Measurements from ENCODE around the gene CCN2.

Gene CCN2

DNA sequence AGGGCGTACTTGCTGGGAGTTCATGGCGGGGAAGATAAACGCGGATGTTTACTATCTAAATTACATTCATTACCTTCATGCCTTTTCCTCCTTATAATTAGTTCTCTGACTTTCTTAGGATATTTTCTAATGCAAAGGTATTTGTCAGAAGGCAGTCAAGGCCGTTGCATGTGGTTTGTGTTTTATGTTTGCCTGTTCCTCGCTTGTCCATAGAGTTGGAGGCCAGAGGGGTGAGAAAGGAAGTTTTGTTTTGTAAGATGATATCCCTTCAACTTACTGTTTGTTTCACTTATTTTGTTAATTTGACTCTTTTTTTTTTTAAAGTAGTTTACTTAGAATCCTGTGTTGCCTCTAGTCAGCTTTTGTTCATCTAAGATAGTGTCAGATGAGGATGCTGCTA lies 4.0 kb upstream of the CCN2 start:
- no peak for DNase-seq
- intact Hi-C loops (cut with DNase I; ENCODE audit: low total_unique reads) = no loop called here
- H3K4me3 ChIP-seq = peak overlapping the region; percentile 13 to 22
- H3K27ac ChIP-seq = peak overlapping the region; percentile 62 to 94
- peaks cover 0 to 40% (median 23%) of the 10 kb centered on the region in 4 donors for H3K4me1 ChIP-seq
- peaks cover 0 to 5% (median 0%) of the 10 kb centered on the region in 3 donors for H3K36me3 ChIP-seq
- H3K9me3 ChIP-seq = no peaks in the 10 kb centered on the region
- TF ChIP-seq, protein P1, sequence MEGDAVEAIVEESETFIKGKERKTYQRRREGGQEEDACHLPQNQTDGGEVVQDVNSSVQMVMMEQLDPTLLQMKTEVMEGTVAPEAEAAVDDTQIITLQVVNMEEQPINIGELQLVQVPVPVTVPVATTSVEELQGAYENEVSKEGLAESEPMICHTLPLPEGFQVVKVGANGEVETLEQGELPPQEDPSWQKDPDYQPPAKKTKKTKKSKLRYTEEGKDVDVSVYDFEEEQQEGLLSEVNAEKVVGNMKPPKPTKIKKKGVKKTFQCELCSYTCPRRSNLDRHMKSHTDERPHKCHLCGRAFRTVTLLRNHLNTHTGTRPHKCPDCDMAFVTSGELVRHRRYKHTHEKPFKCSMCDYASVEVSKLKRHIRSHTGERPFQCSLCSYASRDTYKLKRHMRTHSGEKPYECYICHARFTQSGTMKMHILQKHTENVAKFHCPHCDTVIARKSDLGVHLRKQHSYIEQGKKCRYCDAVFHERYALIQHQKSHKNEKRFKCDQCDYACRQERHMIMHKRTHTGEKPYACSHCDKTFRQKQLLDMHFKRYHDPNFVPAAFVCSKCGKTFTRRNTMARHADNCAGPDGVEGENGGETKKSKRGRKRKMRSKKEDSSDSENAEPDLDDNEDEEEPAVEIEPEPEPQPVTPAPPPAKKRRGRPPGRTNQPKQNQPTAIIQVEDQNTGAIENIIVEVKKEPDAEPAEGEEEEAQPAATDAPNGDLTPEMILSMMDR (IDR thresholded peaks at IDR 0.05) = no peak
- no peaks in the 10 kb centered on the region for H3K27me3 ChIP-seq

DNA sequence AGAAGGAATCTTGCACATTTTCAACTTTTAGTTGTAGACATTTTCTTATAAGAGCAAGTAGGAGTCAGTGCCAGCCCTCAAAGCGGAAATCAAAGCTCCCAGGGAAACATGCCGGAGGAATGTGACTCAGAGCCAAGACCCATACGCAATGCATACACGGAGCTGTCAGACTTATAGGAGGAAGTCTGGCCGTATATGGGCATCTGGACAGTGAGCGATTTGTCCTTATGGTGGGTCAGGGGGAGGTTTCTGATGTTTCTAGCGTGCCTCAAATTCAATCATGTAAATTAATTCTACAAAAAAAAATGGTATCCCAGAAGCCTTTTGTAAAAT lies 3.6 kb upstream of the CCN2 start:
- H3K4me1 ChIP-seq = peaks cover 0 to 40% (median 24%) of the 10 kb centered on the region in 4 donors
- no peaks in the 10 kb centered on the region for H3K27me3 ChIP-seq
- DNase-seq = peak in 1 of 2 donors; percentile 70
- intact Hi-C loops (cut with DNase I; ENCODE audit: low total_unique reads) = loop anchor here (5.0 kb wide), 1 partner anchor 178 kb away; no protein-coding TSS in a partner anchor
- H3K27ac ChIP-seq = peak overlapping the region; percentile 62 to 94
- no peaks in the 10 kb centered on the region for H3K9me3 ChIP-seq
- H3K4me3 ChIP-seq = peak overlapping the region; percentile 13 to 22
- TF ChIP-seq, protein P1 (IDR thresholded peaks at IDR 0.05) = no peak
- H3K36me3 ChIP-seq = peaks cover 0 to 6% (median 0%) of the 10 kb centered on the region in 3 donors

DNA sequence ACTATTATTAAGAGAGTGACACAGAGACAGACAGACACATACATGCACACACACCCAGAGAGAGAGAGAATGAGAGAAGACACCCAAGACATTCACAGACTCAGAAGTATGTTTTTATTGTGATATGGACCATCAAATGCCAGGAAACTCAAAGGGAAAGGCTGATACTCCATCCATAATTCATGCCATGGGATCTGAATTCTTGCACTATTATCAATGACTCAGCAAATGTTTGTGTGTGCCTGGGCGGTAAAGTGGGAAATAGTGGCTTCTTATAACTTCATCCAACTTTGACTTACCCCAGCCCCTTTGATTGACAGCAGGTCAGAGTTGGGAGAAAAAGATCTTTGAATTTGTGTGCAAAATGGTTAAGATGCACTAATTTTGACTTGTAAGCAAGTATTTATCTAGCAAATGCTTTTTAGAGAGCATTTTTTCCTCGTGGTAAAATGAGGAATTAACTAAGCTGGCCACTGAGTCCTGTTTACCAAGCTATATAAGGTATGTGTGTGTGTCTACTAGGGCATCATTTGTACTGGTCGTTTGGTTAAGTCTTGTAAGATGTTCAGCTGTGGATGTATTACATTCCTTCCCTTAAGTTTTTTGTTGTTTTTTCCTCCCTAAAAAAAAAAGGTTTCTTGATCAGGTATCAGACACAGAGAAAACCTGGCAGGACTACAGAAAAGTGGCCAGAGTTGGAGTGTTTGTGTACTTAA lies 3.0 kb upstream of the CCN2 start:
- intact Hi-C loops (cut with DNase I; ENCODE audit: low total_unique reads) = loop anchor here (5.0 kb wide), 1 partner anchor 178 kb away; no protein-coding TSS in a partner anchor
- Histone ChIP-seq H3K9me3 (no peaks in the 10 kb centered on the region), H3K36me3 (peaks cover 0 to 8% (median 3%) of the 10 kb centered on the region in 3 donors), H3K27me3 (no peaks in the 10 kb centered on the region), H3K4me3 (peak overlapping the region; percentile 13 to 22), H3K4me1 (peaks cover 0 to 40% (median 24%) of the 10 kb centered on the region in 4 donors), H3K27ac (peak overlapping the region; percentile 62 to 94)
- no peak for DNase-seq
- TF ChIP-seq, protein P1 (IDR thresholded peaks at IDR 0.05) = no peak

DNA sequence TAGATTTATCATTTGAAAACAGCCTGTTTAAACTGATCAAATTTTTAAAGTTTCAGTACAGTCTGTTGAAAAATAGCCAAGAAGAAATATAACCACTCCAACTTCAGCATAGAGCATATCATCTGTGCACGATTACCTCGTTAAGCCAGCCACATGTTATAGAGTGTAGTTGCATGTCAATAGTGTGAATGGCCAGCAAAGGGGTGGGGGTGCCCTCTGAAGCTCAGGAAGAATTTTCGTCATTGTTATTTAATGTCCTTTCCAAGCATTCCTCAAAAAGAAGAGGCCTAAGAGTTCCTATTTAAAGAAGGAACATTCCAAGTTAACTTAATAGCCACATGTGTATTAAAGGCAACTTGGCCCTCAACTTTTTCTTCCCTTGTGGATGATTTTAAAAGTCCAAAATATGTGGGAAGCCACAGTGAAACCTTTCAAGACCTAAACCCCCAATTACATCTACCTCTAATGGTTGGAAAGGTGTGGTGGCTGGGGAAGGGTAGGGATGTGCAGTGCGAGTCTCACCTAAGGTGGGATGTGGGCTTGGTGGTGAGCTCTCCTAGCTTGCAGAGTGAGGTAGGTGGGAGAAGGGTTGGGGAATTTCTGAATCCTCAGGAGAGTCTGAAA lies 1.8 kb upstream of the CCN2 start:
- TF ChIP-seq, protein P1 (IDR thresholded peaks at IDR 0.05) = no peak
- Histone ChIP-seq H3K9me3 (no peaks in the 10 kb centered on the region), H3K4me3 (no peak overlapping the region), H3K27ac (peak overlapping the region; percentile 30 to 94), H3K4me1 (peaks cover 0 to 43% (median 24%) of the 10 kb centered on the region in 4 donors), H3K27me3 (no peaks in the 10 kb centered on the region), H3K36me3 (peaks cover 5 to 15% (median 14%) of the 10 kb centered on the region in 3 donors)
- intact Hi-C loops (cut with DNase I; ENCODE audit: low total_unique reads) = loop anchor here (5.0 kb wide), 1 partner anchor 179 kb away; no protein-coding TSS in a partner anchor
- DNase-seq = no peak

DNA sequence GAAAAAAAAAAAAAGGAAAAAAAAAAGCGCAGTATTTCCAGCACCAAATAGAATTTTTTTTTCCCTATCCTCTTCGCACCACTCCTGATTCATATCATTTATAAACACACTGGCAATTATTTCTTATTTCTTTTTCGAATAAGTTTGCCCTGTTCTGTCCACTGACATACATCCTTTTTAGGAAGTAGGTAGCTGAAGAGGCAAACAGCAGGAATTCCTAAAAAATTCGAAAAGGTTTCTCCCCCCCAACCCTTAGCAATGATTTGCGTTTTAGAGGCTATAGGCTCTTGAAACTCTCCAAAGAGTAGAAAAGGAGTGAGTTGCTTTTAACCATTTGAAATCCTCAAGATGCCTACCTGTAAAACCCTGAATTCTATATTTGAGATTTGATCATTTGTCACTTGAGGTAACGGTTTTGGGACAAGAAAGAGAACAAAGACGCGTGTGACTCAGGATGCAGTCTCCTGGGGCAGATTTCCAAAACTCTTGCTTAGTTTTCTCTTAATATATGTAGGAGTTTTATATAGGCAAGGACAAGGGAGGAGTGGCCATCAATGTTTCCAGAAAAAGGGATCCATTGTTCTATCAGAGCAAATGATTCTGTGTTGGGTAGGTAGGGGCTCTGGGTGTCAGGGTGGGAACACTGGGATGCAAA lies 531 bp upstream of the CCN2 start:
- Histone ChIP-seq H3K9me3 (no peaks in the 10 kb centered on the region), H3K4me3 (peak overlapping the region; percentile 89), H3K4me1 (peaks cover 0 to 56% (median 28%) of the 10 kb centered on the region in 4 donors), H3K27me3 (no peaks in the 10 kb centered on the region), H3K27ac (peak overlapping the region; percentile 94 to 96), H3K36me3 (peaks cover 5 to 15% (median 14%) of the 10 kb centered on the region in 3 donors)
- TF ChIP-seq, protein P1 (IDR thresholded peaks at IDR 0.05) = no peak
- intact Hi-C loops (cut with DNase I; ENCODE audit: low total_unique reads) = loop anchor here (5.0 kb wide), 1 partner anchor 181 kb away; no protein-coding TSS in a partner anchor
- no peak for DNase-seq
